ENCODE data around the gene MYO1F.
"Not testable (repeated sequence)": the region's sequence is repeated elsewhere in the genome, so short reads cannot be mapped to it uniquely, and the experiment has no call there.

Gene MYO1F

GRCh38 chr19:8514505-8515009, 62.7 kb downstream of the MYO1F start:
- not testable (repeated sequence) for DNase-seq

GRCh38 chr19:8513687-8514504, 63.3 kb downstream of the MYO1F start, which contains the start of gene ZNF414:
TSS of gene ZNF414 (minus strand) at chr19:8514167. CDS start at chr19:8514046, 121 bp downstream.
- DNase-seq, result peak; percentile 37 to 93

GRCh38 chr19:8513036-8513686, 64.1 kb downstream of the MYO1F start:
- DNase-seq, result no peak

DNA sequence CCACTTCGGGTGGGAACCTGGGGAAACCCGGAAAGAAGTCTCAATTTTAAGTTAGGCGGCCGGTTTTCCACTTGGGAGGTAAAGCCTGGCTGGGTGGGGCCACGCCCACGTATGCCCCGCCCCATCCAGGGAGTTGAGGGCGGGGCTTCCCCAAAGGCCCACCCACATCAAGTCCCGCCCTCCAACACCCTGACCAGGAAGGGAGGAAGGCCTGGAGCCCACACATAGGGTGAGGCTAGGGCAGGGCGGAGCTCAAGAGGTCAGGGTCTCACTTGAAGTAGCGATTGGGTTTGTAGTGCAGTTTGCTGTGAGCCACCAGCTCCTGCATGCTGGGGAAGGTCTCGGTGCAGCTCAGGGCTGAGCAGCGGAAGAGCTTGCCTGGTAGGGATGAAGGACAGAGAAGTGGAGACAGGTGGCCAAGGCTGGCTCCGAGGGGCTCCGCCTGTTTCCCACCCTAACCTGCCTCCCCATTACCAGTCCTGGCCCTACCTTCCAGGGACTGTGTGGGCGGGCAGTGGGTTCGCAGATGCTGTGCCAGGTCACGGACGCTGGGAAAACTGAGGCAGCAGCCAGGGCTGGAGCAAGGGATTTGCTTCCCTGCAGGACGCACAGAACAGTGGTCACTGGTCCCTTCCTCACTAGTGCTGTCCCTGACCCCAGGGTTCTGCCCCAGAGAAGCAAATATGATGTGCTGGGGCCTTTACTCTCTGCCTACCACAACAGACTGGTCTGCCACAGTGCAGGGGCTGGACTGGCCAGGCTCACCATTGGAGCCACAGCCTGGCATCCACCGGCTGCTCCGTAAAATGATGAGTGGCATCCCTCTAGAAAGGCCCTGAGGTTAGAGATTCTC, 64.9 kb downstream of the MYO1F start:
- peak in 1 of 2 experiments; percentile 20 for DNase-seq

DNA sequence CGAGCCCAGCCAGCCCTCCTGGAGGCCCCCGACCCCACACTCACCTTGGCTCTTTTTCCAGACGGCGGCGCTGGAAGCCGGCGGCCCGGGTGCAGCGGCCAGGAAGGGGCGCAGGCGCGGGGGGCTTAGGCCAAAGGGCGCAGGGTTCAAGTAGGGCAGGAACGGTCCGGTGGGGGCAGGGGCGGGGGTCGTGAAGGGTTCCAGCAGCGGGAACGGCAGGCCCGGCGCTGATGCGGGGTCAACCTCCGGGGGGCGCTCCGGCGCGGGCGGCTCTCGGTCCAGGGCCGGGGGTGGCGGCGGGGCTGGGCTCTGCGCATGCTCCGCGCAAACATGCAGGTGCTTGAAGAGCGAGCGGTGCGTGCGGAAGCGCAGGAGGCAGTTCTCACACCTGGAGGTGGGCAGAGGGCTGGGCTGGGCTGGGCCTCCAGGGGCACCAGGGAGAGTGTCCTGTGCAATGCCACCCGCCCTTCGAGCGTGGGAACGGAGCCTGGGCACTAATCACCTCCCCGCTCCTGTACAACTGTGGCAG, 65.6 kb downstream of the MYO1F start:
- DNase-seq, result no peak

- no peak for DNase-seq
Observed at GRCh38 chr19:8510589-8511115, 66.6 kb downstream of the MYO1F start.

- DNase-seq, result peak in 1 of 2 experiments; percentile 49
Observed at GRCh38 chr19:8506402-8506957, 70.8 kb downstream of the MYO1F start.

GRCh38 chr19:8505680-8506401, 71.4 kb downstream of the MYO1F start:
- peak; percentile 46 to 79 for DNase-seq

DNA sequence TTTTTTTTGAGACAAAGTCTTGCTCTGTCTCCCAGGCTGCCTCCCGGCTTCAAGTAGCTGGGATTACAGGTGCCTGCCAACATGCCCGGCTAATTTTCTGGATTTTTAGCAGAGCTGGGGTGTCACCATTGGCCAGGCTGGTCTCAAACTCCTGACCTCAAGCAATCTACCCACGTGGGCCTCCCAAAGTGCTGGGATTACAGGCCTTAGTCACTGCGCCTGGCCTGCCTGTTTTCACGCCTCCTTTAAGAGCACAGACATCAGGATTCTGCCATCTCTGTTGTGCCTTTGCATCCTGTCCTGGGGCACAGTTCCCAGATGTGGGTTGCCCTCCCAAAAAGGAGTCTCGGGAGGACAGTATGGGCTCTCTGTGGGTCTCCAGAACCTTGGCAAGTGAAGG, 72.3 kb downstream of the MYO1F start:
- no peak for DNase-seq

- DNase-seq, result no peak
Observed at GRCh38 chr19:8504171-8504570, 73.1 kb downstream of the MYO1F start.

DNA sequence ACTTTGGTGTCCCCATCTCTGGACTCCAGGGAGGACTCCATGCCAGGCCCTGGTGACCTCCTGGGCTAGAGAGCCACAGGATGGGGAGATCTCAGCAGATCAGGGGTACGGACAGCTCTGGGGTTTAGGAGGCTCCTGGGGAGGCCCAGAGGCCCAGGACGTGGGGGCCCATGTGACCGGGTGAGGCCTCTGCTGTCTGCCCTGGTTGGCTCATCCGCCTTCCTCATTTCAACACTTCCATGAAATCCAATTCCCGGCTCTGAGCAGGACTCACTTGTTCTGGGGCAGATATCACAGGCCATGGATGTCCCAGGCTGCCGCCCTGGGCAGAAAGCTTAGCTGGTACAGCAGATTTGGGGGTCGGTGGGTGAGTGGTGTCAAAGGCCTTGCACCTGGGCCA, 73.7 kb downstream of the MYO1F start:
- DNase-seq, result no peak

- no peak for DNase-seq
Observed at GRCh38 chr19:8501981-8502380, 75.3 kb downstream of the MYO1F start.

GRCh38 chr19:8501516-8501915, 75.7 kb downstream of the MYO1F start:
- DNase-seq, result no peak

- DNase-seq, result no peak
Observed at GRCh38 chr19:8500158-8500557, 77.1 kb downstream of the MYO1F start.

DNA sequence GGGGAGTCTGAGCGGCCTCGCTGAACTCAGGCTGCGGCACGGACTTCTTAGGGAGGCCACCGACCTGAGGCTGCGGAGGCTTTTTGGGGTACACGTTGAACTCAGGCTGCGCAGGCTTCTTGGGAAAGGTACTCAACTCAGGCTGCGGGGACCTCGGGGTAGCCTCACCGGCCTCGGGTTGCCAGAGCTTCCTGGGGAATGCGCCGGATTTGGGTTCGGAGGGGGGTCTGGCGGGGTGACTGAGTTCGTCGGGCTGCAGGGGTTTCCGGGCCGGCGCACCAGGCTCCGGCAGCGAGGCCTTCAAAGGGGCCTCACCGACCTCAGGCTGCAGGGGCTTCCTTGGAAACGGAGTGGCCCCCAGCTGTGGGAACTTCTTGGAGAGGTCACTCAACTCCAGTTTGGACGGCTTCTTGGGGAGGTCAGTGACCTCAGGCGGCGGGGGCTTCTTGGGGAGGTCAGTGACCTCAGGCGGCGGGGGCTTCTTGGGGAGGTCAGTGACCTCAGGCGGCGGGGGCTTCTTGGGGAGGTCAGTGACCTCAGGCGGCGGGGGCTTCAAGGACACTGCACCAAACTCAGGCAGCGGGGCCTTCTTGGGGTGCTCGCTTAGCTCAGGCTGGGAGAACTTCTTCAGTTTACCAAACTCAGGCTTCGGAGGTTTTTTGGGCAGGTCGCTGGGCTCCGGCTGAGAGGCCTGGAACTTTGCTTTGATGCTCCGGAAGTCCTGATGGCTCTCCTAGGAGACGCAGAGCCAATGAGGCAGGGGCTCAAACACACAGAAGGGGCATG, 78.0 kb downstream of the MYO1F start:
- no peak for DNase-seq

GRCh38 chr19:8498295-8498694, 78.9 kb downstream of the MYO1F start:
- no peak for DNase-seq

DNA sequence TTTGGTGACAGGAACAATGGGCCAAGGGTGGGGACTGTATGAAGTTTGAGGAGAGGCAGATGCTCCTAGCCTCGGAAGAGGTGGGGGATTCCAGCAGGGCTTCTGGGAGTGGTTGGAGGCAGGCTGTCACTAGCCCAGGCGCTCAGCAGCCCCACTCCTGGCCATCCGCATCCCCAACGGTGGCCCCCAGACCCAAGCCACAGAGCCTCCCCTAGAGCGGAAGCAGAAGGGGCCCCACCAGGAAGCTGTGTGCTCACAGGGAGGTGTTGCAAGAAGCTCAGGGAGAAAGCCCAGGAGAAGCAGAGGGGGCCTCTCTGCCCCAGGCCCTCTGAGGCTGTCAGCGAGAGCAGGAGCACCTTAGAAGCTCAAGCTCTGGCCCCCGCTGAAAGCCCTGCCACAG, 83.1 kb downstream of the MYO1F start:
- no peak for DNase-seq

DNA sequence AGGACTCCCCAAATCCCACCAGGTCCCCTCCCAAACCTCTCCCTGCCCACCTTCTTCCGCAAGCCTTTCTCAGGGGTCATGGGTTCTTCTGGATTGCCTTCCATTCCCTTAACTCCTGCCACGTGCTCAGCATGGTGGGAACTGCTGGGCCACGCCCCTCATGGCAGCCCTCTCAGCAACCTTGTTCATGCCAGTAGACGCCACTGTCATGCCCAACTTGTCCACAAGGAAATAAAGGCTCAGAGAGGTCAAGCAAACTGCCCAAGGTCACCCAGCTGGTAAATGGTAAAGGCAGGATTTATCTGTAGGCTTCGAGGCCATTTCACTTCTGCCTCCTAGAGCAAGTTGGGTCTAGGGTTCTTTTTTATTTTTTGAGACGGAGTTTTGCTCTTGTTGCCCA, 85.7 kb downstream of the MYO1F start:
- no peak for DNase-seq

GRCh38 chr19:8490873-8491272, 86.4 kb downstream of the MYO1F start:
- DNase-seq, result no peak

GRCh38 chr19:8490395-8490760, 86.9 kb downstream of the MYO1F start:
- no peak for DNase-seq
